ENCODE measurements around the gene NRCAM.
A peak's percentile ranks its signal among the peaks of the same experiment; 100 is the strongest.

NRCAM gene

GRCh38 chr7:108201766-108202165 is 254.5 kb downstream of the NRCAM start:
- DNase-seq (ENCODE audit: low spot score) = no peak

- DNase-seq (ENCODE audit: low spot score) = no peak
These were observed 255.9 kb downstream of the NRCAM start for GRCh38 chr7:108200326-108200725.

GRCh38 chr7:108197371-108198091 is 258.7 kb downstream of the NRCAM start:
- DNase-seq (ENCODE audit: low spot score) = no peak

GRCh38 chr7:108196004-108196403 is 260.2 kb downstream of the NRCAM start:
- no peak for DNase-seq (ENCODE audit: low spot score)

GRCh38 chr7:108193594-108194498 is 262.4 kb downstream of the NRCAM start:
- DNase-seq (ENCODE audit: low spot score) = no peak

- DNase-seq (ENCODE audit: low spot score) = no peak
These were observed 265.3 kb downstream of the NRCAM start for GRCh38 chr7:108190891-108191290.

- no peak for DNase-seq (ENCODE audit: low spot score)
These were observed 266.4 kb downstream of the NRCAM start for GRCh38 chr7:108189733-108190388.

GRCh38 chr7:108188724-108189123 is 267.5 kb downstream of the NRCAM start:
- no peak for DNase-seq (ENCODE audit: low spot score)

GRCh38 chr7:108181073-108181985 is 274.9 kb downstream of the NRCAM start:
- DNase-seq (ENCODE audit: low spot score) = peak; percentile 51

GRCh38 chr7:108178398-108178797 is 277.8 kb downstream of the NRCAM start:
- DNase-seq (ENCODE audit: low spot score) = no peak

- DNase-seq (ENCODE audit: low spot score) = no peak
These were observed 285.1 kb downstream of the NRCAM start for GRCh38 chr7:108171164-108171563.

GRCh38 chr7:108170251-108170650 is 286.0 kb downstream of the NRCAM start:
- no peak for DNase-seq (ENCODE audit: low spot score)

GRCh38 chr7:108167460-108167859 is 288.8 kb downstream of the NRCAM start:
- peak; percentile 20 for DNase-seq (ENCODE audit: low spot score)

- no peak for DNase-seq (ENCODE audit: low spot score)
These were observed 289.5 kb downstream of the NRCAM start for GRCh38 chr7:108166687-108167086.

- no peak for DNase-seq (ENCODE audit: low spot score)
These were observed 290.5 kb downstream of the NRCAM start for GRCh38 chr7:108165723-108166122.

GRCh38 chr7:108164946-108165345 is 291.3 kb downstream of the NRCAM start:
- DNase-seq (ENCODE audit: low spot score) = no peak

- DNase-seq (ENCODE audit: low spot score) = no peak
These were observed 291.9 kb downstream of the NRCAM start for GRCh38 chr7:108164342-108164741.

- peak; percentile 11 for DNase-seq (ENCODE audit: low spot score)
These were observed 297.5 kb downstream of the NRCAM start for GRCh38 chr7:108158776-108159175.

GRCh38 chr7:108157606-108158335 is 298.5 kb downstream of the NRCAM start:
- no peak for DNase-seq (ENCODE audit: low spot score)

- peak; percentile 14 for DNase-seq (ENCODE audit: low spot score)
These were observed 299.2 kb downstream of the NRCAM start for GRCh38 chr7:108156897-108157605.
